HG02840 (cell line): ENCODE measurements around the gene FGFRL1.
"Not testable (repeated sequence)": the region's sequence is repeated elsewhere in the genome, so short reads cannot be mapped to it uniquely, and the experiment has no call there.

Experiments
- ATAC-seq: cut with Tn5 transposase; IDR thresholded peaks from one replicate; pipeline ENCODE4 v1.9.1; 2021; ENCODE audit warnings: mild to moderate bottlenecking, moderate library complexity, moderate number of reproducible peaks; ENCODE audit not compliant: unreplicated experiment, low FRiP score

FGFRL1 gene

DNA sequence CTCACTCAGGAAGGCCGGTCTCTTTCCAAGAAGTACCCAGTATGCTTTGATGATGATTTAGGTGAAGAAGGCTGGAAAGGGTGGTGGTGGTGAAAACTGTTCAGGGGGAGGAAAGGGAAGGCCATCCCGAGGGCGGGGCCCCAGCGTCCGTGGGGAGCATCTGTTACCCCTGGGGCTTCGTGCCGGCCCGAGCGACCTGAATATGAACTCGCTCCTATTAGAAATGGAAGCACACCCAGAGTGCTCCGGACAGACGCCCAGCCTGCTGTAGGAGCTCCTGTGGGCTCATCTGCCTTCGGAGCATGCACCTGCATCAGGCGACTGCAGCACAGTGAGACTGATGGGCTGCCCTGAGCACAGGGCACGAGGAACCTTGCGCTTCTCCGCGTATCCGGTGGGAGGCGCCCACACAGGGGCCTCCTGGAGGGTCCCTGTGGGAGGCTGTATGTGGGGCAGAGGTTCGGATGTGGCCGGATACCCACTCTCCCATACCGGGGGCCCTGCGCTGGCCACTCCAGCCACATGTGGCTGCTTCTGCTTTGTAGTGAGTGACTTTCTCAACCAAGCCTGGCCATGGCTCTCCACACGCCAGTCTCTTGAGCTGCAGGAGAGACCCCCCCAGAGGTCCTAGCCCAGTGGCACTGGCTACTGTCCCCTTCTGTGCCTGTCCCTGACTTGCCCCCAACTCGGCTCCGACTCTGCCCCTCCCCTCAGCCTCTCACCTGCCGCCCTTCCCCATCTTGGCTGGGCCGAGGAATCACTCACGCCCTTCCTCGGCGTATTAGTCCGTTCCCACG, 36.7 kb downstream of the FGFRL1 start:
- no peak for ATAC-seq

DNA sequence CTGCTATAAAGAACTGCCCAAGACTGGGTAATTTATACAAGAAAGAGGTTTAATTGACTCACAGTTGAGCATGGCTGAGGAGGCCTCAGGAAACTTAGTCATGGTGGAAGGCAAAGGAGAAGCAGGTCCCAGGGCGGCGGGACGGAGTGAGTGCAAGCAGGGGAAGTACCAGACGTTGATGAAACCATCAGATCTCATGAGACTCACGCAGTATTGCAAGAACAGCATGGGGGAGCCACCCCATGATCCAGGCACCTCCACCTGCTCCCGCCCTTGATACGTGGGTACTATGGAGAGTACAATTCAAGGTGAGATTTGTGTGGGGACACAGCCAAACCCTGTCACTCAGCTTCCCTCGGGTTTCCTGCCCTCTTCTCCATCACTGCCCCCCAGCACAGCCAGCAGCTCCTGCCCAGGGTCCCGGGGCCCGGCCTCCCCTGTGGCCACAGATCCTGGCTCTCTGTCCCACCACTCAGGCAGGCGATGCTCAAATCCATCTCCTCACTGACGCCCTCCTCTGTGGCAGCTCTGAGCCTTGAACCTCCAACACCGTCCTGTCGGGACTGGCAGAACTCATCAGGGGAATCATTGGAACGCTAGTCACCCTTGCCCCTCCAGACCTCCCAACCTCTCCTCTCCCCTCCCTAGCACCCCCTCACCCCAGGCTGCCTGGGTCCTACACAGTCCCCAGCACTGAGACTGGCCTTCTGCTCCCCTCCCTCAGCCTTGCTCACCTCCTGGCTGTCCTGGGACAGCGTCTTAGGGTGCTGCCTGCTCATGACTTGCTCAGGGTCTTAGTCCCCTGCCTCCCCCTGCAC, 37.6 kb downstream of the FGFRL1 start:
- ATAC-seq = no peak

DNA sequence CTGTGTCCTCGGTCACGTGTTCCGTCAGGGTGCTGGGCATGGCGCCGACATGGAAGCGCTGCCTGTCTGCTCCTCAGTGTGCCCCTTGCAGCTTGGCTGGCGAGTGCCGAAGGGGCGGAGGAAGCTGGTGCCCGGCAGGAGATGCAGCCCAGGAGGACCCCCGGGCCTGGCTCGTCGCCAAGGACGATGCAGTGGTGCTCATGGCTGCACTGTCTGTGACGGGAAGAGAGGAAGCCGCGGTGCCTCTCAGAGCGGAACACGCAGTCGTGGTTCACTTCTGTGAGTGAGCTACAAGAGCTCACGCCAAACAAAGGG, 38.1 kb downstream of the FGFRL1 start:
- no peak for ATAC-seq

DNA sequence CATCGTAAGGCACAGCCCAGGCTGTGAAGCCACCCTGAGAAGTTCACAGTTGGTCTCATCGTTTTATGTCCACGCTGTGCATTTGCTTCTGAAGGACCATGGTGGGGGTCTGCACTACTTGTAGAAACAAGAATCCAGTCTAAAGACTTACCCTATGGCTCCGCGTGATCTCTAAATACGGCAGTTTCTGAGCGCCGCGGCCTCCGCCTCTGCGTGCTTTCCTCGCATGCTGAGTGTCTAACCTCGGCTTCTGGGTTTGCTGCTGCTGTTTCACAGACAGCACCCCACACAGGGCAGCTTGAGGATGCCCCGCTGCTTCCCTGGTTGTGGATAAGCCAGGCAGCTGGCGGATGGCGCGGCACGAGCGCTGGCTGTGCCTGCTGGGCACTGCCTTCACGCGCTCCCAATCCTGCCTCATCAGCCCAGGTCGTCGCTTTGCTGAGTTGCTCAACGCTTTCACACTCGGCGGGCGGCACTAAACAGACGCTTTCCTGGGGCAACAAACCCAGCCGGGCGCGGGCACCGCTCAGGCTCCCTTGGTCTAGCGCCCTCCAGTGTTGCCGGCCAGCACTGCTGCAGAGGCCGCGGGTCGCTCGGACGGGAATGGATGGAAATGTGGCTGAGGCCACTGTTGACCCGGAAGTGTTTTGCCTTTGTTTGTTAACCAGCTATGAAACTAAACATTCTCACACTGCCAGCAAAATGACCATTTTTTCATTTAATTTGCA, 39.2 kb downstream of the FGFRL1 start:
- ATAC-seq = no peak

DNA sequence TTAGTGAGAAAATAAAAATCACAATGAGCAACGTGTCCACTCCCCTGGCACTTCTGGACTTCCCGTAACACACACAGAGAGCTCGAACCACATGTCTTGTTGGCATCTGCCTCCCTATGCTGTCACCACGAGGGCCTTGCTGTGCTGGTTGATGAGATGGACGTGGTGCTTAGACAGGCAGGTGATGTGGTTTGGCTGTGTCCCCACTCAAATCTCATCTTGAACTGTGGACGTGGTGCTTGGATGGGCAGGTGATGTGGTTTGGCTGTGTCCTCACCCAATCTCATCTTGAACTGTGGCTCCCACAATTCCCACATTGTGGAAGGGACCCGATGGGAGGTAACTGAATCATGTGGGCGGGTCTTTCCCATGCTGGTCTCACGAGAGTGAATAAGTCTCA, 40.0 kb downstream of the FGFRL1 start:
- ATAC-seq = no peak

DNA sequence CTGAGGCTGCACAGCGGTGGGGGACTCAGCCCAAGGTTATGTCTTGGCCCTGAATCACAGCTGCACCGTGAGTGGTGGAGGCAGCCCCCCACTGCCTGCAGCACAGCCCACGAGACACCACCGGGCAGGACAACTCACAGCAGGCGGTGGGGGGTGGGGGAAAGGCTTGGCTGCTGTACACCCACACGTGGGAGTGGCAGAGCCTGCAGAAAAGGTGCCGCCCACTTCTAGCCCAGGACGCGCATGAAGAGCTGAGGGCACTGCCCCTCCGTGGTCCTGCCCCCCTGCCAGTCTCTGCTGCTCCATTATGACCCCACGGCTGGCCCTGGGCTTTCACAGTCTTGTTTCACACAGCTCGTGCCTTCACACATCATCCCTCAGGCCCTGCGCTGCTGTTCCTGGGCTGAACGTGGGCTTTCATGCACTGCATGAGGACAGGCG, 40.8 kb downstream of the FGFRL1 start:
- ATAC-seq = no peak

DNA sequence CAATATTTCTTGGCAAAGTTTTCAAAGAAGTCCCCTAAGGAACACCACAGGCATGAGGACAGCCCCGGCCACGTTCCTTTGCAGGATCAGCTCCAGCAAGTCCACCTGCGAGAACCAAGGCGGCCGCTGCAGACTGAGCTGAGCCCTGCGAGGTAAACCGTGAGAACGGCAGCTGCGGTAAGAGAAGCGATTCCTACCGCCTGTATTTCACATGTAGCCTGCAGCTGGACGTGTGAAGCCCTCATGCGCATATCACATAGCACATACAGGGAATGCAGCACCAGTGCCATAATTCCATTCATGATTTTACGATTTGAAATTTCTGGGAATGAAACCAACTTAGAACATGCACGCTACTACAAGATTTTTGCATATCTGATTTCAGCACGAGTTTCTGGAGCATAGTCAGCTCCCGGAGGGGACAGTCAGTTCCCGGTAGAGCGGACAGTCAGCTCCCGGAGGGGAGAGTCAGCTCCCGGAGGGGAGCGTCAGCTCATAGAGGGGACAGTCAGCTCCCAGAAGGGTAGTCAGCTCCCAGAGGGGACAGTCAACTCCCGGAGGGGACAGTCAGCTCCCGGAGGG, 41.7 kb downstream of the FGFRL1 start:
- no peak for ATAC-seq

DNA sequence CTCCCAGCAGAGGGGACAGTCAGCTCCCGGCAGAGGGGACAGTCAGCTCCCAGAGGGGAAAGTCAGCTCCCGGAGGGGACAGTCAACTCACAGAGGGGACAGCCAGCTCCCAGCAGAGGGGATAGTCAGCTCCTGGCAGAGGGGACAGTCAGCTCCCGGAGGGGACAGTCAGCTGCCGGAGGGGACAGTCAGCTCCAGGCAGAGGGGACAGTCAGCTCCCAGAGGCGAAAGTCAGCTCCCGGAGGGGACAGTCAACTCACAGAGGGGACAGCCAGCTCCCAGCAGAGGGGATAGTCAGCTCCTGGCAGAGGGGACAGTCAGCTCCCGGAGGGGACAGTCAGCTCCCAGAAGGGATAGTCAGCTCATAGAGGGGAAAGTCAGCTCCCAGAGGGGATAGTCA, 42.5 kb downstream of the FGFRL1 start:
- ATAC-seq = not testable (repeated sequence)

DNA sequence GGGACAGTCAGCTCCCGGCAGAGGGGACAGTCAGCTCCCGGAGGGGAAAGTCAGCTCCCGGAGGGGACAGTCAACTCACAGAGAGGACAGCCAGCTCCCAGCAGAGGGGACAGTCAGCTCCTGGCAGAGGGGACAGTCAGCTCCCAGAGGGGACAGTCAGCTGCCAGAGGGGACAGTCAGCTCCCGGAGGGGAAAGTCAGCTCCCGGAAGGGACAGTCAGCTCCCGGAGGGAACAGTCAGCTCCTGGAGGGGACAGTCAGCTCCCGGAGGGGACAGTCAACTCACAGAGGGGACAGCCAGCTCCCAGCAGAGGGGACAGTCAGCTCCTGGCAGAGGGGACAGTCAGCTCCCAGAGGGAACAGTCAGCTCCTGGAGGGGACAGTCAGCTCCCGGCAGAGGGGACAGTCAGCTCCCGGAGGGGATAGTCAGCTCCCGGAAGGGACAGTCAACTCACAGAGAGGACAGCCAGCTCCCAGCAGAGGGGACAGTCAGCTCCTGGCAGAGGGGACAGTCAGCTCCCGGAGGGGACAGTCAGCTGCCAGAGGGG, 43.3 kb downstream of the FGFRL1 start:
- ATAC-seq = not testable (repeated sequence)

DNA sequence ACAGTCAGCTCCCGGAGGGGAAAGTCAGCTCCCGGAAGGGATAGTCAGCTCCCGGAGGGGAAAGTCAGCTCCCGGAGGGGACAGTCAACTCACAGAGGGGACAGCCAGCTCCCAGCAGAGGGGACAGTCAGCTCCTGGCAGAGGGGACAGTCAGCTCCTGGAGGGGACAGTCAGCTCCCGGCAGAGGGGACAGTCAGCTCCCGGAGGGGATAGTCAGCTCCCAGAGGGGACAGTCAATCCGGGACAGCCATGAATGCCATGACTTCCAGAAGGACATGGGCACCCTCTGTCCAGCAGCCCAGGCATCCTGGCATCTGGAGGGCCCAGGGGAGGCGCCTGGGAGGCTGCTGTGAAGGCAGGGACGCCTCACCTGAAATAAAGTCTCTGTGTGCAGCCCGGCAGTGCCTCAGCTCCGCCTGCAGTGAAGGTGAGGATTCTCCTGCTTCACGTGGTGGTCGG, 43.8 kb downstream of the FGFRL1 start:
- ATAC-seq = not testable (repeated sequence)

DNA sequence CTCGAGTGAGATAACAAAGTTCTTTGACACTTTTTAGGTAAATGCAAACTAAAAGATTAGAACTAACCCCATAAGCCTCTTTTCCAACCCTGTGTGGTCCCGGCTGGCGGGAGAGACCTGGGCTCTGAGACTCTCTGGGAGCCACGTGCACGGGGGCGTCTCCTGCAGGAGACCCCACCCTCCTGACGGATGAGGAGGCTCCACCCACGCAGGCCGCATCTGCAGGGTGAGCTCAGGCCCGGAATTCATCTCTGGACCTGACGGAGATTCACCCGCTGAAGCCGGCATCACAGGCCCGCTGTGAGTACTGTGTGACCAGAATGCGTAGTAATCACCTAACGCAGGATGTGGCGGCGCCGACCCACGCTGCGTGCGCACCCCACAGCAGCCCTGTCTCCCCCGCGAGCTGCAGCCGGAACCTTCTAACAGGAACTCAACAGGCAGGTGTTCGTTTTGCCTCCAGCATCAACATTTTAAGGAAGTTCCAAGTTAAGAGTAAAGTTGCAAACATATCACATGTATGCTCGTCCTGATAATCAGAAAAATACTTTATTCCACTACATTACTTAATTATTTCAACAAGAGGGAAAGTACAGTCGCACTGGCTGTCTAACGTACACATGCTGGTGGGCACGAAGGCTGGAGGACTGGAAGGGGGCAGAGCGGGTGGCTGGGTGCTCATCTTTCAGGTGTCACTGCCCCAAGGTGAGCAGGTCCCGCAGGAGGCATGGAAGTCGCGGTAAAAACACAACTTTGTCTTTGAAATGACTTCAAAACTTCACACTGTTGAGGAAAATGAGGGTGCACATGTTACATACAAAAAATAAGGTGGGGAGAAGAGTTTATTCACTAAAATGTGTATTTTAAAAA, 44.5 kb downstream of the FGFRL1 start:
- ATAC-seq = no peak

DNA sequence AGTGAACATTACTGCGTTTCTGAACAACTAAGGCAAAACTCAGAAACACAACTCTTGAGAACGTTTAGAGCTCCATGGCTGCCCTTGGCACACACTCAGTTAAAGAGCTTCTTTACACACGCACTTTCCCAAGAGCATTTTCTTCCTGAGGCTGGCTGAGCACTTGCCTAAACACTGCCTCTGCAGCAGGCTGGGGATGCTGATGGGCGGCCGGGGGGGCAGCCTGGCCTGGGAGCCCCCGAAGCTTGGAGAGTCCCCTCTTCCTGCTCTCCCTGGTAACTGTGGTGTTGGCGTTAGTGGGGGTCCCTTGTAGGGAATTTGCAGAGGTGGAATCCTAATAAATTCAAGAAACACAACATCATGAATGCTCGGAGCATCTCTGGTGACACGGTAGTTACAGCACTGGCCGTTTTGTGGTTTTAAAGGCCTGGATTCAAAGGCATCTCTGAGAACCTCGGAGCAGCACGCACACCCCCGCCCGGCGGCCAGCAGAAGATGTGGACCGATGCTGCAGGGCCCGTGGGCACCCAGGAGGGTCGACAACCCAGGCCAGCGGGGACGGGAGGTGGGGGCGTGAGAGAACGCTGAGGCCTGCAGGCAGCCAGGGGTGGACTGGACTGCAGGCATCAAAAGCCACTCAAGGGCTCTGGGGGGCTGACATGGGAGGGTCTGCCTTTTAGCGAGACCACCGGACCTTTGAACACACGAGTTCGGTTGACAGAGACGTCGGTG, 45.4 kb downstream of the FGFRL1 start:
- no peak for ATAC-seq

DNA sequence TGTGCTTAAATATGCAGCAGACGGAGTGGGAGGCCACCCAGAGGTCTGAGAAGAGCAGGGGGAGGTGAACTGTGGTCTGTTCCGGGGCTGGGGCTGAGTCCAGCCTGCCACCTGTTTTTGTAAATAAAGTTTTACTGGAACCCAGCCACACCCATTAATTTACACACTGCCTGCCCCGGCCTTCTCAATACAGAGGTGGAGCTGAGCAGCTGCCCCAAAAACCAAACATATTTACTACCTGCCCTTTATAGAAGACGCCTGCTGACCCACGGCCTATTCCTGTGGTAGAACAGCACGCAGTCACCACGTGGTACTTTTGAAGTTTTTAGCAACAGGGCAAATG, 45.9 kb downstream of the FGFRL1 start:
- ATAC-seq = no peak

DNA sequence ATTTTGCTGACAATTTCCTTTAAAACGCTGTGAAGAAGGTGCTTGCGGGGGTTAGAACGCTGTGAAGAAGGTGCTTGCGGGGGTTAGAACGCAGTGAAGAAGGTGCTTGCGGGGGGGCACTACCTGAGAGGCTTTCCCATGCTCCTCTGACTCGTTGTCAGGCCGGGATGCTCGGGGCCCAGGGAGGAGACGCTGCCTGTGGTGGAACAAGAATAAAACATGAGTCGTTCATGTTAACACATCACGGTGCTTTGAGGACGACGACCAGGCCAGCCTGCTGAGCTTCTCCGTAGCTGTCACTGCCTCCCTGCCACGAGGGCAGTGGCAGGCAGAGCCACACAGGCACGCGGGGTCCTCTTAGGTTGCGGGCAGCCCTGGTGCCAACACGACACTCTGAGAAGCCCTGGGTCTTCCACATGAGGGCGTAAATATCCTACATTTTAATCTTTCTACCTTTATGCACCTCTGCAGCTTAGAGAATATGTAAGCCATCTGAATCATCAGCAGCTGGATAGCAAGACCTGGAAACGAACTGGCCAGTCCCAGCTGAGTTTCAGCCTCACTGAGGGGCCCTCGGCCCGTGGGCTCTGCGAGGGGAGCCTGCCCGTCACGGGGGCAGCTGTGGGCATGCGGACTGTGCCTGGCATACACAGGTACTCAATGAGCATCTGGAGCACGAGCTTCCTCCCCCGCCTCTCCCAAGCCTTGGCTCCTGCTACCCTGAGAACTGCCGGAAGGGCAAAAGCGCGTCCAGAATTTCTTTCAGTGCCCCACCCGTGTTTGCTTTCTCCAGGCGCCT, 47.0 kb downstream of the FGFRL1 start:
- ATAC-seq = no peak

DNA sequence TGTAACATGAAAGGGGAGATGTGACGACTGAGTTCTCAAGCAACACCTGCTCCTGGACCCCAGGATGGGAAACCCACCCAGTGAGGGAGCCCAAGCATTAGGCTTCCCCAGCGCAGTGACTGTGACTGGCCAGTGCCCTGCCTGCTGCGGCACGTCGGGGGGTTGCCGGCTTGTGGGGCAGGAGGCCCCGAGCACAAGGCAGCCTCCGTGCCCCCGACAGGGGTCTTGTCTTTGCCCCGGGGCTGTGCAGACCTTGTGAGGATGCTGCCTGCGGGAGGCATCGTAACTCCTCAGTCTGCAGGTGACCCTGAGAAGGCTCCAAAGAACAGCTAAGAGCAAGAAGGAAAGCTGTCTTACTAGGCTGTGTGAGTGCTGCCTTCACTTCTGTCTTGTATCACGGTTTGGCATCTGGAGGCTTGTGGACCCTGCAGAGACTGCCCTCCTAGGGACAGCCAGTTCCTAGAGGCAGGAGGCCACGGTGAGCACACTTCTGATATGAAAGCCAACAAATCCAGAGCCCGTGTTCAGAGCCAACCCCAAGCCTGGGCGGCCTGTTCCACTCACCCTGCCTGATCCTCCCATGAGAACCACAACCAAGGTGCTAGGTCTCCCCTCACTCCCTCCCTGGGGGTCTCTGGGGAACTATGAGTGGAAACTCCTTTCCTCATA, 47.7 kb downstream of the FGFRL1 start:
- ATAC-seq = no peak

DNA sequence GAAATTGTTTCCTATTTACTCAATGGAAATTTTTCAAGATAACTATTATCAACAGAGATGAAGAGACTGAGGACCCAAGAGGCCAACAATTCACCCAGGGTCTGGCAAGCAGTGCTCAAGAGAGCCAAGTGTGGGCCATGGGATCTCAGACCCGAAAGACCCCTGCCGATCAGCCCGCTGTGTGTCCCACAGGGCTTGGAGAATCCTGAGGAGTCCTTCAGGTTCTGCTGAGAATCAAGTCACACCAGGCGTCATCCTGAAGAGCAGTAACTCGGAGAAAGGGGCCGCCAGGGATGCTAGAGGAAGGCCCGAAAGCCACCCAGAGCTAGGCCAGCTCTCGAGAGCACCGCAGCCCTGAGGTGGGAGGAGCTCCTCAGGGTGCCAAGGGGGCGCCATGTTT, 48.7 kb downstream of the FGFRL1 start:
- ATAC-seq = no peak

DNA sequence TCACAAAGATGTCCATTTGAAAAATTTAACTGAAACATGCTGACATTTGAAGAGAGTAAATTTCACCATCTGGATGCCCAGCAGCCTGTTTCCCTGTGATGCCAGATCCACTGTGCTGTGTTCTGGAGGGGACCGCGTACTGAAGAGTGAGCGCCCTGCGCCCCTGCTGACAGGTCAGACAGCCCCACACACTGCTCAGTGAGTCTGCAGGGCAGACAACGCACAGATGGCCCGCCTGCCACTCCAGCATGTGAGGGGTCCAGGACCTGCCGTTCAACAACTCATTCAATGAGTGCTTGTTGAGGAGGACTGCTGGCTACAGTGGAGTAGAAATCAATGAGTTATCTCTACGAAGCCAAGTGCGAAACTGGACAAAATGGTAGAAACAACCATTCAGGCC, 49.2 kb downstream of the FGFRL1 start:
- ATAC-seq = no peak
